HEK293 (cell line): ENCODE results near the gene RPL19.
"Not testable (repeated sequence)": the region's sequence is repeated elsewhere in the genome, so short reads cannot be mapped to it uniquely, and the experiment has no call there.

Experiments used
- CTCF ChIA-PET: fragments of 350-600 bp; formaldehyde crosslinking; extraction: SDS; loops from one replicate; lab custom pipeline; 2021; ENCODE audit warnings: antibody characterized with exemption; lab: Yijun Ruan, JAX
- POLR2A ChIA-PET: fragments of 300-600 bp; formaldehyde crosslinking; extraction: SDS; loops from one replicate; lab custom pipeline; 2020; ENCODE audit warnings: antibody characterized with exemption, inconsistent platforms; lab: Yijun Ruan, JAX
- H3K27ac ChIP-seq: fragments of 200-500 bp; sonication (Bioruptor generic); 2 replicates; pipeline ENCODE4 v1.5.1; 2014; ENCODE audit warnings: low read depth, low read length, control low read depth, inconsistent platforms; ENCODE audit errors: extremely low read depth
- H3K36me3 ChIP-seq, 2 experiments: fragments of 200-500 bp in 1 of 2; sonication (Bioruptor generic) in 1 of 2; 1 replicate in 1 of 2; 2 replicates in 1 of 2; pipeline ENCODE4 v1.5.1; 2014 to 2017; ENCODE audit warnings: inconsistent platforms in 2 of 2, low read length in 2 of 2; ENCODE audit not compliant: control insufficient read depth in 2 of 2, insufficient read depth in 1 of 2
- H3K4me1 ChIP-seq: fragments of 200-500 bp; sonication (Bioruptor generic); 2 replicates; pipeline ENCODE4 v1.5.1; 2014; ENCODE audit warnings: mild to moderate bottlenecking, low read length, inconsistent platforms; ENCODE audit not compliant: control insufficient read depth, insufficient read depth
- H3K4me3 ChIP-seq: 2 replicates; pipeline ENCODE4 v1.5.1; 2011; ENCODE audit warnings: low read depth, mild to moderate bottlenecking, control low read depth, low read length, moderate library complexity
- H3K9me3 ChIP-seq: fragments of 200-500 bp; sonication (Bioruptor generic); 2 replicates; pipeline ENCODE4 v1.5.1; 2014; ENCODE audit warnings: low read depth, low read length, inconsistent platforms; ENCODE audit not compliant: control insufficient read depth, insufficient read depth
- EGR2 ChIP-seq: fragments of 450-650 bp; formaldehyde crosslinking; IDR thresholded peaks from 2 replicates; pipeline ENCODE4 v1.5.1; 2016; ENCODE audit warnings: low read depth, missing biosample characterization, missing genetic modification characterization
- HOXA7 ChIP-seq: sonication (generic); formaldehyde crosslinking; IDR thresholded peaks from 2 replicates; pipeline ENCODE4 v1.8.1; 2022; ENCODE audit warnings: missing genetic modification reagents, borderline replicate concordance
- MEIS1 ChIP-seq: sonication (generic); formaldehyde crosslinking; IDR thresholded peaks from 2 replicates; pipeline ENCODE4 v1.8.1; 2022; ENCODE audit warnings: missing genetic modification reagents, mild to moderate bottlenecking, borderline replicate concordance
- TRIM28 ChIP-seq: IDR thresholded peaks from 2 replicates; pipeline ENCODE4 v1.6.1; 2011; ENCODE audit warnings: low read length, control low read depth, borderline replicate concordance
- ZBTB1 ChIP-seq: fragments of 450-650 bp; formaldehyde crosslinking; IDR thresholded peaks from 2 replicates; pipeline ENCODE4 v1.5.1; 2016; ENCODE audit warnings: missing biosample characterization, missing genetic modification characterization
- ZBTB10 ChIP-seq: fragments of 450-650 bp; formaldehyde crosslinking; IDR thresholded peaks from 2 replicates; pipeline ENCODE4 v1.5.1; 2016; ENCODE audit warnings: missing biosample characterization, missing genetic modification characterization
- ZBTB26 ChIP-seq: fragments of 450-650 bp; formaldehyde crosslinking; optimal IDR thresholded peaks from 2 replicates; pipeline ENCODE3; 2016; ENCODE audit warnings: missing biosample characterization, mild to moderate bottlenecking, missing genetic modification characterization
- ZFHX2 ChIP-seq: fragments of 450-650 bp; formaldehyde crosslinking; conservative IDR thresholded peaks from 2 replicates; pipeline ENCODE4 v1.5.1; 2016; ENCODE audit warnings: missing biosample characterization, missing genetic modification characterization
- ZNF133 ChIP-seq: fragments of 450-650 bp; formaldehyde crosslinking; IDR thresholded peaks from 2 replicates; pipeline ENCODE4 v1.5.1; 2016; ENCODE audit warnings: missing biosample characterization, missing genetic modification characterization
- ZNF211 ChIP-seq: fragments of 450-650 bp; formaldehyde crosslinking; IDR thresholded peaks from 2 replicates; pipeline ENCODE4 v1.5.1; 2016; ENCODE audit warnings: low read depth, missing biosample characterization, missing genetic modification characterization
- ZNF335 ChIP-seq: fragments of 450-650 bp; formaldehyde crosslinking; conservative IDR thresholded peaks from 2 replicates; pipeline ENCODE4 v1.5.1; 2016; ENCODE audit warnings: missing biosample characterization, missing genetic modification characterization
- ZNF350 ChIP-seq: fragments of 450-650 bp; formaldehyde crosslinking; IDR thresholded peaks from 2 replicates; pipeline ENCODE4 v1.5.0; 2017; ENCODE audit warnings: missing biosample characterization, mild to moderate bottlenecking, missing genetic modification characterization
- ZNF37A ChIP-seq: fragments of 450-650 bp; IDR thresholded peaks from 2 replicates; pipeline ENCODE4 v1.5.1; 2018; ENCODE audit warnings: missing biosample characterization, missing genetic modification characterization
- ZNF404 ChIP-seq: fragments of 450-650 bp; formaldehyde crosslinking; IDR thresholded peaks from 2 replicates; pipeline ENCODE4 v1.5.1; 2017; ENCODE audit warnings: missing biosample characterization, missing genetic modification characterization
- ZNF426 ChIP-seq: fragments of 450-650 bp; formaldehyde crosslinking; IDR thresholded peaks from 2 replicates; pipeline ENCODE4 v1.5.1; 2017; ENCODE audit warnings: missing biosample characterization, missing genetic modification characterization, mild to moderate bottlenecking, inconsistent platforms, moderate library complexity
- ZNF473 ChIP-seq: fragments of 450-650 bp; formaldehyde crosslinking; IDR thresholded peaks from 2 replicates; pipeline ENCODE4 v1.5.1; 2017; ENCODE audit warnings: missing biosample characterization, missing genetic modification characterization
- ZNF560 ChIP-seq: fragments of 450-650 bp; formaldehyde crosslinking; IDR thresholded peaks from 2 replicates; pipeline ENCODE4 v1.5.1; 2017; ENCODE audit warnings: missing biosample characterization, missing genetic modification characterization, borderline replicate concordance
- ZNF585B ChIP-seq: fragments of 450-650 bp; formaldehyde crosslinking; IDR thresholded peaks from 2 replicates; pipeline ENCODE4 v1.5.1; 2016; ENCODE audit warnings: missing biosample characterization, missing genetic modification characterization
- ZNF626 ChIP-seq: fragments of 450-650 bp; sonication (Bioruptor Pico); formaldehyde crosslinking; IDR thresholded peaks from 2 replicates; pipeline ENCODE4 v1.5.1; 2018; ENCODE audit warnings: missing biosample characterization, missing genetic modification characterization, inconsistent platforms
- ZNF704 ChIP-seq: fragments of 450-650 bp; formaldehyde crosslinking; IDR thresholded peaks from 2 replicates; pipeline ENCODE4 v1.5.1; 2016; ENCODE audit warnings: missing biosample characterization, missing genetic modification characterization

RPL19 gene

GRCh38 chr17:39244600-39245570, 44.8 kb downstream of the RPL19 start (continued):
- TF ChIP-seq ZFHX2 (no peak; the same call in 1 of the 2 replicates), ZNF560 (tag by site-specific recombination) (no peak), ZNF404 (tag by site-specific recombination) (no peak), ZNF133 (tag by site-specific recombination) (no peak), ZNF426 (tag by site-specific recombination) (no peak), ZBTB1 (tag by site-specific recombination) (no peak), ZNF626 (tag by site-specific recombination) (no peak), ZBTB10 (tag by site-specific recombination) (no peak), MEIS1 (no peak), ZNF704 (tag by site-specific recombination) (no peak)

- ChIA-PET POLR2A (interaction anchor here (6.6 kb wide), 1 partner anchor 39 kb away, joined by 72 read pairs; no protein-coding TSS in a partner anchor), CTCF (interaction anchor here (0.7 to 20.9 kb wide), 7 partner anchors 9 to 470 kb away, joined by 3 to 733 read pairs (median 28); partner anchors contain the start of genes ARL5C, RPL19 and STAC2)
- H3K27ac ChIP-seq: no peak overlapping the region
- no peak for TF ChIP-seq ZNF37A
- TF ChIP-seq HOXA7 (CRISPR knock-in tag): no peak
- TF ChIP-seq ZNF560 (tag by site-specific recombination): no peak
- no peak for TF ChIP-seq EGR2 (tag by site-specific recombination)
- TF ChIP-seq ZNF585B (tag by site-specific recombination): no peak
- TF ChIP-seq ZNF211: no peak
- TF ChIP-seq ZNF335 (tag by site-specific recombination): no peak
- TF ChIP-seq TRIM28: no peak
- no peak for TF ChIP-seq ZNF350 (tag by site-specific recombination)
- TF ChIP-seq ZBTB26 (tag by site-specific recombination): no peak
- no peak for TF ChIP-seq ZNF473 (tag by site-specific recombination)
- H3K4me1 ChIP-seq: no peaks in the 10 kb centered on the region; the same call in 1 of the 2 replicates
- H3K36me3 ChIP-seq: no peaks in the 10 kb centered on the region; a peak in 1 of 3 replicates
- H3K9me3 ChIP-seq: no peaks in the 10 kb centered on the region
- no peak overlapping the region for H3K4me3 ChIP-seq
Measured at GRCh38 chr17:39246274-39246673, 46.2 kb downstream of the RPL19 start.

- H3K9me3 ChIP-seq, H3K27ac ChIP-seq, H3K4me3 ChIP-seq: not testable (repeated sequence)
- POLR2A ChIA-PET: interaction anchor here (0.9 kb wide), 1 partner anchor 43 kb away, joined by 3 read pairs; no protein-coding TSS in a partner anchor
- H3K4me1 ChIP-seq: peaks cover 16% of the 10 kb centered on the region
- CTCF ChIA-PET: interaction anchor here (0.6 to 20.9 kb wide), 8 partner anchors 10 to 76 kb away, joined by 3 to 733 read pairs (median 6); partner anchors contain the start of gene RPL19
- H3K36me3 ChIP-seq: peaks cover 4 to 13% of the 10 kb centered on the region in 2 experiments; a peak in 2 of 3 replicates
Measured at GRCh38 chr17:39250076-39250475, 50.0 kb downstream of the RPL19 start.
